GM04504 (cell line): ENCODE data around the gene CDK5R1.

ENCODE experiments used
- DNase-seq: peaks from one replicate; pipeline ENCODE4 v3.0.0-alpha.2; 2012; ENCODE audit warnings: low read depth

CDK5R1 gene

GRCh38 chr17:32471652-32472051 lies 15.1 kb upstream of the CDK5R1 start:
- DNase-seq = no peak

DNA sequence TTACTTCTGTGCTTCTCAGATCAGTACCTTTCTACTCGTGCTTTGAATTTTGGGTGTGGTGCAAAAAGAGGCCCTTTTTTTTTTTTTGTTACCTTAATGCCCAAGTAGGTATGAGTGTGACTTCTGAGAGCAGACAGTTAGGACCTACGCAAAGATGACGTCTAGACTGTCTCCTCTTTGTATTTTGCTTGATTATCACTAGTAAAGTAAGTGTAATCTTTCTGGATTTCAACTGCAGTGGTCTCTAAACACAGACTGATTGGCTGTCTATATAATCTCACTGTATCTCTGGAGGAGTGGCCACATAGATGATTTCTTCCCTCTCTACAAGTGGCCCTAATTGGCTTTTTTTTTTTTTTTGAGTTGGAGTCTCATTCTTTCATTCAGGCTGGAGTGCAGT lies 11.5 kb upstream of the CDK5R1 start:
- DNase-seq = no peak

DNA sequence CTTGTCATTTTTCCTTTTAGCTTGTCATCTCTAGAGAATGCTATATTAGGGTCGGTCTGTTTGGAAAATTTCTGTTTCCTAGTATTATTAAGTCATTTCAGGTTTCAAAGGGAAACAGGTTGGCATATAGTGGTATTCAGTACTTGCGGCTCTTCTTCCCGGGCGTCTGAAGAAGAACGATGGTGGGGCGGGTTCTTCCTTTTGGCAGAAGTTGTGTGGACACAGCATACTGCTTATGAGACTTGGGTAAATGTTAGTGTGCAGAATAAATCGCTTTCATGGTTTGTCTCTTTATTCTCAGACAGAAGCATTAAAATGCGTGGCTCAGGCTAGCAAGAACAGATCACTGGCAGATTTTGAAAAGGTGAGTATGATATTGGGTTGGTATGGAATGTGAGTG lies 9.6 kb upstream of the CDK5R1 start:
- no peak for DNase-seq

DNA sequence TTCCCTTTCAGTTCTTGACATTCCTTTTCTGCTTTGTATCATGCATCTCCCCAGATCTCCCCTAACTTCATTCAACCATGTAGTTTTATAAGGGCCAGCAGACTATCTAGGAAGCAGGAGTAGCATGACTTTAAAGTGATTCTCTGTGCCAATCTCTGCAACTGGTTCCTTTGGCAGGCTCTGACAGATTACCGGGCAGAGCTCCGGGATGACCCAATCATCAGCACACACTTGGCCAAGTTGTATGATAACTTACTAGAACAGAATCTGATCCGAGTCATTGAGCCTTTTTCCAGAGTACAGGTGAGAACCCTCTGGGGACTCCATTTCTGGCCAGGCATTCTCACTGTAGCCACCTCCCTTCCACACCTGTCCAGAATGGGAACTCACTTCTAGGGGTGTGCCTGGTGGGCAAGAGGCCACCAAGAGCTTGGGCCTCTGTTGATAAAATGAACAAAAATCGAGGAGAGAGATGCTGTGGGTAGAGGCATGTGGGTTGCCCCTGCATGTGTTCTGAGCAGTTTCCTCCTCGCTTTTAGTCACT lies 7.6 kb upstream of the CDK5R1 start:
- no peak for DNase-seq

GRCh38 chr17:32481193-32481592 lies 5.6 kb upstream of the CDK5R1 start:
- no peak for DNase-seq

- DNase-seq = no peak
Observed at GRCh38 chr17:32482568-32483320, 4.0 kb upstream of the CDK5R1 start.

- peak; percentile 69 for DNase-seq
Observed at GRCh38 chr17:32483451-32484019, 3.3 kb upstream of the CDK5R1 start.

DNA sequence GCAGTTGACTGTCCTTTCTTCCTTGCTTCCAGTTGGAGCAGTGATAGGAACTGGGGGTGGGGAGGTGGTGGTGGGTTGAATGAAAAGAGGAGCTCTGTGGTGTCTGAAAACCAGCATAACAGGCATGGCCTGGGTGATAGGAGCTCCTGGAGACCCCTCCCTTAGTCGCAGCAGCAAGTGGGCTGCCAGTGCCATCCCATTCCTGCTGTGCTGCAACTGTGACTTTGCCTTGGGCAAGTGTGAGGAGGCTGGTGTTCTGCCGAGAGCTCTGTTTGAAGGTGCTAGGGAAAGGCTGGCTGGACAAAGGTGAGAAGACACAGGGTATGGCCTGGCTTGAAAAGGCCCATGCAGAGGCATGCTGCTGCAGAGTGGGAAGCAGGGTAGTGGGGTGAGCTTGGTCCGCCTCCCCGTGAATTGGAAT lies 2.7 kb upstream of the CDK5R1 start:
- no peak for DNase-seq

GRCh38 chr17:32484628-32485027 lies 2.2 kb upstream of the CDK5R1 start:
- DNase-seq = no peak

- DNase-seq = no peak
Observed at GRCh38 chr17:32485261-32486110, 1.3 kb upstream of the CDK5R1 start.

- DNase-seq = no peak
Observed at GRCh38 chr17:32486111-32486700, 587 bp upstream of the CDK5R1 start.

DNA sequence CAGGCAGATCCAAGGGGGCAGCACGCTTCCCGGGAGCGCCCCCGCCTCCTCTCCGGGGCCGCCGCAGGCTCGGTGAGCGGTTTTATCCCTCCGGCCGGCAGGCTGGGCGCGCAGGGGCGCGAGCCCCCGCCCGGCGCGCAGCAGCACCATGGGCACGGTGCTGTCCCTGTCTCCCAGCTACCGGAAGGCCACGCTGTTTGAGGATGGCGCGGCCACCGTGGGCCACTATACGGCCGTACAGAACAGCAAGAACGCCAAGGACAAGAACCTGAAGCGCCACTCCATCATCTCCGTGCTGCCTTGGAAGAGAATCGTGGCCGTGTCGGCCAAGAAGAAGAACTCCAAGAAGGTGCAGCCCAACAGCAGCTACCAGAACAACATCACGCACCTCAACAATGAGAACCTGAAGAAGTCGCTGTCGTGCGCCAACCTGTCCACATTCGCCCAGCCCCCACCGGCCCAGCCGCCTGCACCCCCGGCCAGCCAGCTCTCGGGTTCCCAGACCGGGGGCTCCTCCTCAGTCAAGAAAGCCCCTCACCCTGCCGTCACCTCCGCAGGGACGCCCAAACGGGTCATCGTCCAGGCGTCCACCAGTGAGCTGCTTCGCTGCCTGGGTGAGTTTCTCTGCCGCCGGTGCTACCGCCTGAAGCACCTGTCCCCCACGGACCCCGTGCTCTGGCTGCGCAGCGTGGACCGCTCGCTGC lies 832 bp downstream of the CDK5R1 start:
- DNase-seq = no peak

- DNase-seq = no peak
Observed at GRCh38 chr17:32488177-32488542, 1.4 kb downstream of the CDK5R1 start.

GRCh38 chr17:32488604-32489180 lies 1.9 kb downstream of the CDK5R1 start:
- no peak for DNase-seq

DNA sequence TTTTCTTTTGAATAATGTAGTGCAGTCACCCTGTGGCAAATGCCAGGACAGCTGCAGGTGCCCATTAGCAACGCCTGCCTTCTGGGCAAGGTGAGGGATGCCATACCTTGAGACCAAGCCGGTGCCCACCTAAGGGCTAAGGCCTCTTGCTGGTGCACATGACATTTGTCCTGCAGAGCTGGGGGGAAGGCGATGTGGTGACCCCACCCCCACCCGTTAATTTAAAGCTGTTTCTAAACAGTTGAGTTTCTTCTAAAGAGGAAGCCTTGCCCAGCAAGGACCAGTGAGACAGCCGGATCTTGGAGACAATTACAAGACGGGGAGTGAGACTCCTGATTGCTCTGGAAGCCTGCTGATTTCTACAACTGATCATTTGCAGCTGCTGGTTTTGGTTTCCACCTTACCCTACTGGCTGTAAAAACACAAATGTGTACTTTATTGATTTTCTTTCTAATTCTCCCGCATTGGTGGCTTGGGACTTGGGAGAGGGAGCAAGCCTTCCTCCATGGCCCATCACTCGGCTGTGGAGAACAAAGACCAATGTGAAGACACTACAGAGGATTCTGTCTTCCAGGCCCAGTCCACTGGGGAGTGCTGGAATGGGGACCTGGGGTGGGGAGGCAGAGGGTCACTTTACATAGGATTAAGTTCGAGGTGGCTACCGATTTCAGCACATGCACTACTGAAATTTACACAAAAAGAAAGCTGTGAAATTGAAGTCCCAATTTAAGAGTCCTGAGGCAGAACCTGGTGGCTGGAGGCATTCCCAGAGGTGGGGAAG lies 2.7 kb downstream of the CDK5R1 start:
- DNase-seq = no peak

GRCh38 chr17:32490101-32490482 lies 3.3 kb downstream of the CDK5R1 start:
- no peak for DNase-seq

DNA sequence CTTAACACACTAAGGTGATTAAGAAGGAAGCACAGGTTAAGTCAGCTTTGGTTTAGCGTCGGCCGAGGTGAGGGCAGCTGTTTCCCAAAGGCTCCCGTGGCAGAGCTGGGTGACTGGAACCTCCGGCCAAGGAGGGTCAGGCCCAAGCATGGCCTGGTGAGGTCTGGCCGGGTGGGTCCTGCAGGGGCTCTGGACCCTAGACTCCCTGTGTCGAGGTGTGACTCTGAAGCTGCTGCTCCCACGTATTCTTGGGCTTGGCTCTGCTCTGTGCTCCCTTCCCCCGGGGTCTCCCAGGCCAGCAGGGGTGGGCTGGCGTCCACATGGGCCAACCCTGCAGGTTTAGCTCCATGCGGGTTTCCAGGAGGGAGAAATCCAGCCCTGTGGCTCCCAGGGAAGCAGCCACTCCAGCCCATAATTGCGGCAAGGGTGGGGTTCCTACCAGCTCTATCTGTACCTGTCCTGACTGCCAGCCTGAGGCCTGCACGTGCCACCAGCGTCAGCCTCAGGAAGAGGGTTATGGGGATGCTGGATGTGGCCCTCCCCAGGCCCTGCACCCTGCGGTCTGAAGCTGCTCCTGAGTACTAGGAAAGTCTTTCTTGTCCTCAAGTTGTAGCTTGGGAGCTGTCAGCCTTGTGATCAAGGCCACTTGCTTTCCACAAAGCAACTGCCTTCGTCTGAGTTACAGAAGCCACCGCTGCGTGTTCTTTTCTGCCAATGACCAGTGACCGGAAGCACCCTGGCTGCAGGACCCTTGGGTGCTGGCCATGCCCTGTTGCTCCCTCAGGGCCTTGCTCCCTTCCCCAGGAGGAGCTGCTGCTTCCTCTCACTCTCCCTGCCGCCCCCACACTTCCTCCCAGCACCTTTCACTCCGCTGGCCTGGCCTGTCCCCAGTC lies 4.8 kb downstream of the CDK5R1 start:
- no peak for DNase-seq

DNA sequence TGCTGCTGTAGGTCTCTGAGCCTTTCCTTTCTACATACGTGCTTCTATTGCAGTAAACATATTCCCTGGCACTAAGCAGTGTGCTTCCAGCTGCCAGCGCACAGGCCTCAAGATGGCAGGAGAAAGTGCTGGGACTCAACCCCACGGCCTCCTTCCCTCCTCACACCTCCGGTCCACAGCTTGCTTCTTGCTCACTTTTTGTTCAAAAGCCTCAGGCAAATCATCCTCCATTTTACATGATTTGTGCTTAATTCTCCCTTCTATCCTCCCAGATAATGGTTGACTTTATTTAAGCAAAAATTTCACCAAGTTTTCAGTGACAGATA lies 5.4 kb downstream of the CDK5R1 start:
- DNase-seq = no peak

DNA sequence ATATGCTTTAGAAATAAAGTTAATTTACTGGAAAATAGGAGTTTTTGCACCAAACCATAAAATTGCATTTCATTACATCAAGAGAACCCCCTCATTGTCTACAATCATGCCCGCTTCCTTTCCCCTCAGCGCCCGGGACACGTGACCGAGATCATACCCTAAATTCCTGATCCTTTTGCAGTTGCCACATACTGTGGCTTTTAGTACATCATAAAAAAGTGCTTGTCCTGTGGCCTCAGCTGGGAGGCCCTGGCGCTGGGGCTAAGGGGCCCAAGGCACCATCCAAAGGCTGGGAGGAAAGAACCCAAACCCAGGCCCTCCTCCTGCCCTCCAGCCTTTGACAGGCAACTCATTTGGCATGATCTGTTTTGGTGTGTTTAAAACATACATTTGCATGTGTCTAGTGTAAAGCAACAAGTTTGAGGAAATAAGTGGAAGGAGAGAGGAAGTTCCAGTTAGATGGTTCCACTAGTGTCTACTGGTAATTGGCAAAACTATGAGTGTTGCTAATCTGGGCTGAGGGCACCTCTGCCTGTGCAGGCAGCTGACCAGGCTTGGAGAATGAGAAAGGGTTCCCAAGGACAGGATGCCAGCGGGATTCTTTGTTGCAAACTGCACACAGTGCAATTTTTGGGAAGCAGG lies 6.0 kb downstream of the CDK5R1 start:
- DNase-seq = no peak
